Mesothelial cell of epicardium (in vitro differentiated cells): Measurements from ENCODE around the gene SH3D21. TPM values are rescaled to one million over a fixed set of nuclear protein-coding genes. Genes with fewer than 3 reads are reported as not detected.

Source experiments
- DNase-seq, 2 experiments: peaks; one replicate each; pipeline ENCODE4 v3.0.0; 2021; ENCODE audit warnings: low spot score in 2 of 2; ENCODE audit not compliant: unreplicated experiment in 2 of 2
- H3K27ac Mint-ChIP-seq: 2 replicates; pipeline ENCODE4 v1.8.0; 2021; ENCODE audit warnings: mixed read lengths
- H3K27me3 Mint-ChIP-seq: 2 replicates; pipeline ENCODE4 v1.8.0; 2021; ENCODE audit warnings: low read depth, mixed read lengths
- H3K36me3 Mint-ChIP-seq: 2 replicates; pipeline ENCODE4 v1.8.0; 2021; ENCODE audit warnings: mixed read lengths
- H3K4me1 Mint-ChIP-seq: 2 replicates; pipeline ENCODE4 v1.8.0; 2021; ENCODE audit warnings: mixed read lengths
- H3K4me3 Mint-ChIP-seq: 2 replicates; pipeline ENCODE4 v1.8.0; 2021; ENCODE audit warnings: mild to moderate bottlenecking, moderate library complexity, mixed read lengths
- H3K9me3 Mint-ChIP-seq: 2 replicates; pipeline ENCODE4 v1.8.0; 2021; ENCODE audit warnings: mixed read lengths
- CTCF ChIP-seq: fragments of 200-600 bp; sonication (generic); IDR thresholded peaks from one replicate; pipeline ENCODE4 v1.5.0; 2021; ENCODE audit warnings: antibody characterized with exemption; ENCODE audit not compliant: unreplicated experiment
- total RNA-seq: library from RNA; stranded (reverse); gene quantifications from 3 replicates; pipeline ENCODE4 v1.2.1, GENCODE V29; 2021

SH3D21 gene
- 44.3 to 47.1 TPM (median 47.0 TPM) in 3 replicates for total RNA-seq

- H3K27me3 Mint-ChIP-seq = no peaks in the 10 kb centered on the region
- peaks cover 17% of the 10 kb centered on the region for H3K4me1 Mint-ChIP-seq
- H3K27ac Mint-ChIP-seq = peak within 1 kb of the TSS; percentile 95
- DNase-seq = peak in 1 of 2 experiments; percentile 56
- H3K9me3 Mint-ChIP-seq = no peaks in the 10 kb centered on the region
- TF ChIP-seq CTCF = no peak
- peak within 1 kb of the TSS; percentile 99 for H3K4me3 Mint-ChIP-seq
- peaks cover 28% of the 10 kb centered on the region for H3K36me3 Mint-ChIP-seq
Observed at GRCh38 chr1:36306210-36306901, at the start of gene SH3D21. SH3D21 (plus strand) TSS chr1:36306368; CDS start chr1:36306421, 53 bp downstream.

- H3K27me3 Mint-ChIP-seq = no peaks in the 10 kb centered on the region
- H3K27ac Mint-ChIP-seq = peak overlapping the region; percentile 93
- H3K4me1 Mint-ChIP-seq = peaks cover 42% of the 10 kb centered on the region
- no peak for TF ChIP-seq CTCF
- H3K9me3 Mint-ChIP-seq = no peaks in the 10 kb centered on the region
- peaks cover 14% of the 10 kb centered on the region for H3K36me3 Mint-ChIP-seq
- no peak overlapping the region for H3K4me3 Mint-ChIP-seq
- DNase-seq = no peak
Observed at GRCh38 chr1:36256558-36257374, 49.4 kb upstream of the SH3D21 start.

- Mint-ChIP-seq H3K27ac (peak overlapping the region; percentile 93), H3K4me1 (peaks cover 46% of the 10 kb centered on the region), H3K27me3 (no peaks in the 10 kb centered on the region), H3K4me3 (no peak overlapping the region), H3K9me3 (no peaks in the 10 kb centered on the region), H3K36me3 (peaks cover 15% of the 10 kb centered on the region)
- no peak for TF ChIP-seq CTCF
- DNase-seq = no peak
Observed at GRCh38 chr1:36257375-36257767, 48.8 kb upstream of the SH3D21 start.

GRCh38 chr1:36258960-36259344, 47.2 kb upstream of the SH3D21 start:
- Mint-ChIP-seq H3K9me3 (no peaks in the 10 kb centered on the region), H3K27me3 (no peaks in the 10 kb centered on the region), H3K36me3 (peaks cover 18% of the 10 kb centered on the region), H3K27ac (peak overlapping the region; percentile 93), H3K4me1 (peaks cover 36% of the 10 kb centered on the region), H3K4me3 (peak overlapping the region; percentile 25)
- no peak for DNase-seq
- no peak for TF ChIP-seq CTCF

- no peaks in the 10 kb centered on the region for H3K27me3 Mint-ChIP-seq
- peaks cover 20% of the 10 kb centered on the region for H3K36me3 Mint-ChIP-seq
- H3K27ac Mint-ChIP-seq = no peak overlapping the region
- DNase-seq = no peak
- H3K4me1 Mint-ChIP-seq = peaks cover 12% of the 10 kb centered on the region
- TF ChIP-seq CTCF = no peak
- H3K9me3 Mint-ChIP-seq = no peaks in the 10 kb centered on the region
- H3K4me3 Mint-ChIP-seq = no peak overlapping the region
Observed at GRCh38 chr1:36268981-36269380, 37.2 kb upstream of the SH3D21 start.
